SK-N-SH (cell line): ENCODE data around the gene AKAP8. TPM values are rescaled to one million over a fixed set of nuclear protein-coding genes. Genes with fewer than 3 reads are reported as not detected.

Experiments used
- CTCF ChIA-PET: fragments of 300-600, 350-600 bp; formaldehyde crosslinking; extraction: SDS; loops from one replicate; lab custom pipeline; 2021; lab: Yijun Ruan, JAX
- POLR2A ChIA-PET: fragments of 350-600 bp; sonication (Branson Sonifier 250); formaldehyde crosslinking; extraction: SDS; loops from one replicate; lab custom pipeline; 2020; ENCODE audit warnings: antibody characterized with exemption, inconsistent platforms; lab: Yijun Ruan, JAX
- DNase-seq: peaks from one replicate; pipeline ENCODE4 v3.0.0; 2012
- H2AFZ ChIP-seq: fragments of 200-600 bp; sonication (generic); 2 replicates; pipeline ENCODE4 v1.8.1; 2016; ENCODE audit warnings: antibody characterized with exemption, mild to moderate bottlenecking, low read depth
- H3F3A ChIP-seq: fragments of 200-600 bp; sonication (generic); replicated peaks from 2 replicates; pipeline ENCODE3; 2016; ENCODE audit warnings: antibody characterized with exemption, mild to moderate bottlenecking; ENCODE audit not compliant: insufficient read depth
- H3K27ac ChIP-seq, 2 experiments: fragments of 200-500 bp in 1 of 2; fragments of 200-600 bp in 1 of 2; sonication (Bioruptor generic) in 1 of 2; sonication (generic), shearing (Covaris generic) in 1 of 2; 2 replicates each; pipeline versions ENCODE4 v1.5.1 to v1.6.1; 2014 to 2016; ENCODE audit warnings: low read depth in 2 of 2, inconsistent platforms in 1 of 2, low read length in 1 of 2, mild to moderate bottlenecking in 1 of 2, mixed read lengths in 1 of 2
- H3K27me3 ChIP-seq: fragments of 200-600 bp; sonication (generic), shearing (Covaris generic); 2 replicates; pipeline ENCODE4 v1.6.1; 2016; ENCODE audit warnings: mixed run types; ENCODE audit not compliant: insufficient read depth
- H3K36me3 ChIP-seq, 2 experiments: fragments of 200-500 bp in 1 of 2; fragments of 200-600 bp in 1 of 2; sonication (Bioruptor generic) in 1 of 2; sonication (generic) in 1 of 2; replicated peaks in 1 of 2; 2 replicates each; pipeline versions ENCODE3 to v1.5.1; 2014 to 2016; ENCODE audit warnings: low read length in 1 of 2, mild to moderate bottlenecking in 1 of 2; ENCODE audit not compliant: insufficient read depth in 2 of 2, control insufficient read depth in 1 of 2
- H3K4me1 ChIP-seq, 2 experiments: fragments of 200-500 bp in 1 of 2; fragments of 200-600 bp in 1 of 2; sonication (Bioruptor generic) in 1 of 2; sonication (generic), shearing (Covaris generic) in 1 of 2; 2 replicates each; pipeline versions ENCODE4 v1.5.1 to v1.6.1; 2014 to 2016; ENCODE audit warnings: low read depth in 1 of 2, low read length in 1 of 2, mixed run types in 1 of 2; ENCODE audit not compliant: insufficient read depth in 2 of 2, control insufficient read depth in 1 of 2
- H3K4me2 ChIP-seq: fragments of 200-600 bp; sonication (generic), shearing (Covaris generic); 2 replicates; pipeline ENCODE4 v1.6.1; 2017; ENCODE audit warnings: mixed run types
- H3K4me3 ChIP-seq, 2 experiments: fragments of 200-500 bp in 1 of 2; fragments of 200-600 bp in 1 of 2; sonication (Bioruptor generic) in 1 of 2; sonication (generic), shearing (Covaris generic) in 1 of 2; 2 replicates each; pipeline versions ENCODE4 v1.5.1 to v1.8.1; 2014 to 2016; ENCODE audit warnings: low read depth in 2 of 2, inconsistent platforms in 1 of 2, low read length in 1 of 2, mild to moderate bottlenecking in 1 of 2, mixed read lengths in 1 of 2, moderate library complexity in 1 of 2
- H3K79me2 ChIP-seq: fragments of 200-600 bp; sonication (generic); 2 replicates; pipeline ENCODE4 v1.8.1; 2017; ENCODE audit warnings: mild to moderate bottlenecking; ENCODE audit not compliant: insufficient read depth
- H3K9ac ChIP-seq: fragments of 200-600 bp; sonication (generic); 2 replicates; pipeline ENCODE4 v1.6.1; 2017; ENCODE audit warnings: mixed run types
- H3K9me2 ChIP-seq: fragments of 200-600 bp; sonication (generic); 2 replicates; pipeline ENCODE4 v1.6.1; 2017; ENCODE audit warnings: mixed run types
- H3K9me3 ChIP-seq: fragments of 200-600 bp; sonication (generic); 2 replicates; pipeline ENCODE4 v1.6.1; 2017; ENCODE audit warnings: mixed run types, mild to moderate bottlenecking, moderate library complexity
- H4K20me1 ChIP-seq: fragments of 200-600 bp; sonication (generic); 2 replicates; pipeline ENCODE4 v1.6.1; 2017; ENCODE audit warnings: mild to moderate bottlenecking, mixed run types; ENCODE audit not compliant: insufficient read depth
- CHD2 ChIP-seq: fragments of 150-350 bp; IDR thresholded peaks from 2 replicates; pipeline ENCODE4 v1.6.1; 2018; ENCODE audit warnings: low read length; ENCODE audit not compliant: partially characterized antibody
- EP300 ChIP-seq, 2 experiments: IDR thresholded peaks; 2 replicates each; pipeline versions ENCODE4 v1.4.0 to v1.6.1; 2012; ENCODE audit warnings: borderline replicate concordance in 1 of 2, low read depth in 1 of 2, low read length in 1 of 2
- FOSL2 ChIP-seq: IDR thresholded peaks from 2 replicates; pipeline ENCODE4 v1.4.0; 2012; ENCODE audit warnings: low read depth, mild to moderate bottlenecking, moderate library complexity, borderline replicate concordance
- FOXJ3 ChIP-seq: sonication (generic); formaldehyde crosslinking; IDR thresholded peaks from 2 replicates; pipeline ENCODE4 v1.5.1; 2020; ENCODE audit warnings: mild to moderate bottlenecking, missing genetic modification reagents
- FOXM1 ChIP-seq: IDR thresholded peaks from 2 replicates; pipeline ENCODE4 v1.4.0; 2012; ENCODE audit warnings: low read depth, mild to moderate bottlenecking
- GATA2 ChIP-seq: sonication (generic); formaldehyde crosslinking; IDR thresholded peaks from 2 replicates; pipeline ENCODE4 v1.5.0; 2020; ENCODE audit warnings: mild to moderate bottlenecking, missing genetic modification reagents
- JUND ChIP-seq: IDR thresholded peaks from 2 replicates; pipeline ENCODE4 v1.4.0; 2012
- MAX ChIP-seq: IDR thresholded peaks from 2 replicates; pipeline ENCODE4 v1.4.0; 2012; ENCODE audit warnings: low read depth
- NFIC ChIP-seq: IDR thresholded peaks from 2 replicates; pipeline ENCODE4 v1.4.0; 2012; ENCODE audit warnings: borderline replicate concordance
- PBX3 ChIP-seq: IDR thresholded peaks from 2 replicates; pipeline ENCODE4; 2012
- POLR2AphosphoS5 ChIP-seq: IDR thresholded peaks from 2 replicates; pipeline ENCODE4 v1.6.1; 2012; ENCODE audit warnings: low read depth, low read length
- RFX5 ChIP-seq: IDR thresholded peaks from 2 replicates; pipeline ENCODE4 v1.6.1; 2012; ENCODE audit warnings: mild to moderate bottlenecking, improper control_type of control experiment, low read length
- RXRA ChIP-seq: IDR thresholded peaks from 2 replicates; pipeline ENCODE4 v1.4.0; 2012; ENCODE audit warnings: low read depth, mild to moderate bottlenecking, borderline replicate concordance
- TAF1 ChIP-seq: IDR thresholded peaks from 2 replicates; pipeline ENCODE4 v1.6.1; 2012; ENCODE audit warnings: low read depth, mild to moderate bottlenecking, low read length, moderate library complexity, borderline replicate concordance
- USF2 ChIP-seq: fragments of 150-350 bp; IDR thresholded peaks from 2 replicates; pipeline ENCODE4 v1.6.1; 2017; ENCODE audit warnings: antibody characterized with exemption, low read length, low read depth, borderline replicate concordance
- ZBTB33 ChIP-seq: IDR thresholded peaks from 2 replicates; pipeline ENCODE4 v1.4.0; 2012; ENCODE audit warnings: low read depth, borderline replicate concordance
- WGBS: methylation state at CpG from one replicate; pipeline ENCODE4 v1.1.6; 2017; ENCODE audit warnings: low lambda C conversion rate; 5-methylcytosine and 5-hydroxymethylcytosine counted together
- polyA plus RNA-seq, 3 experiments: library from polyadenylated mRNA; depleted of rRNA; stranded (reverse); fragments of >200 nt; gene quantifications; 2 replicates each; pipeline ENCODE4 v1.2.3, GENCODE V29; 2012

The AKAP8 gene
- polyA plus RNA-seq, 1 of the 3 experiments (the other 2 are of a cell fraction): 17.2 TPM

- POLR2A ChIA-PET: no interaction called here
- H3K4me3 ChIP-seq: no peak overlapping the region
- TF ChIP-seq JUND: no peak
- TF ChIP-seq, all 33 proteins: peak for 0
- no peak for DNase-seq
- no peaks in the 10 kb centered on the region for H3K27me3 ChIP-seq
- peaks cover 10% of the 10 kb centered on the region for H3F3A ChIP-seq
- no peak overlapping the region for H3K9ac ChIP-seq
- CTCF ChIA-PET: interaction anchor here (0.7 to 1.1 kb wide), 2 partner anchors 24 to 246 kb away, joined by 3 read pairs; no protein-coding TSS in a partner anchor
- H4K20me1 ChIP-seq: peaks cover 4% of the 10 kb centered on the region; the same call in 1 of the 2 replicates
- WGBS: 98% methylated on average over 11 of the region's 13 CpGs
- no peaks in the 10 kb centered on the region for H3K9me2 ChIP-seq
- no peak overlapping the region; a peak in 1 of 4 replicates for H3K27ac ChIP-seq
- no peak overlapping the region for H3K4me2 ChIP-seq
- no peak overlapping the region for H2AFZ ChIP-seq
- peaks cover 36 to 63% of the 10 kb centered on the region in 2 experiments for H3K36me3 ChIP-seq
- no peaks in the 10 kb centered on the region for H3K9me3 ChIP-seq
- H3K4me1 ChIP-seq: peaks cover 5 to 37% of the 10 kb centered on the region in 2 experiments; a peak in 2 of 4 replicates
- H3K79me2 ChIP-seq: peaks cover 11% of the 10 kb centered on the region; the same call in 1 of the 2 replicates
Observed at GRCh38 chr19:15424121-15424520, 44.5 kb upstream of the AKAP8 start.

GRCh38 chr19:15423130-15423529 lies 43.5 kb upstream of the AKAP8 start:
- CTCF ChIA-PET: interaction anchor here (1.1 kb wide), 1 partner anchor 25 kb away, joined by 3 read pairs; no protein-coding TSS in a partner anchor

More at GRCh38 chr19:15423130-15423529, 43.5 kb upstream of the AKAP8 start:
- Histone ChIP-seq H3K36me3 (peaks cover 36 to 53% of the 10 kb centered on the region in 2 experiments), H4K20me1 (no peaks in the 10 kb centered on the region), H3K4me1 (peaks cover 5 to 37% of the 10 kb centered on the region in 2 experiments; a peak in 2 of 4 replicates), H2AFZ (no peak overlapping the region), H3K4me2 (no peak overlapping the region), H3F3A (peaks cover 10% of the 10 kb centered on the region), H3K9me2 (no peaks in the 10 kb centered on the region), H3K27me3 (no peaks in the 10 kb centered on the region), H3K27ac (peak overlapping the region in 1 of 2 experiments; percentile 94; a peak in 2 of 4 replicates), H3K4me3 (no peak overlapping the region; a peak in 1 of 4 replicates), H3K79me2 (peaks cover 8% of the 10 kb centered on the region), H3K9ac (no peak overlapping the region), H3K9me3 (no peaks in the 10 kb centered on the region)
- POLR2A ChIA-PET: no interaction called here
- 88% methylated on average over 3 of the region's 6 CpGs for WGBS
- TF ChIP-seq FOXJ3 (CRISPR knock-in tag): no peak
- no peak for TF ChIP-seq FOSL2
- no peak for TF ChIP-seq GATA2 (CRISPR knock-in tag)
- TF ChIP-seq NFIC: no peak
- no peak for TF ChIP-seq TAF1
- no peak for TF ChIP-seq PBX3
- TF ChIP-seq JUND: no peak
- no peak for TF ChIP-seq RFX5
- no peak for TF ChIP-seq EP300 (IDR thresholded peaks at IDR 0.05; ENCODE audit: borderline replicate concordance in 1 of 2, low read depth in 1 of 2, low read length in 1 of 2)
- TF ChIP-seq ZBTB33: no peak
- no peak for TF ChIP-seq USF2
- TF ChIP-seq CHD2: no peak
- TF ChIP-seq MAX: no peak
- no peak for TF ChIP-seq FOXM1
- no peak for TF ChIP-seq RXRA
- TF ChIP-seq POLR2AphosphoS5: no peak
- DNase-seq: no peak
